HG03521 (cell line): Measurements from ENCODE around the gene NCKAP5.

Experiments used
- ATAC-seq: cut with Tn5 transposase; IDR thresholded peaks from one replicate; pipeline ENCODE4 v1.9.1; 2021; ENCODE audit warnings: mild to moderate bottlenecking, moderate library complexity; ENCODE audit not compliant: unreplicated experiment

Gene NCKAP5

DNA sequence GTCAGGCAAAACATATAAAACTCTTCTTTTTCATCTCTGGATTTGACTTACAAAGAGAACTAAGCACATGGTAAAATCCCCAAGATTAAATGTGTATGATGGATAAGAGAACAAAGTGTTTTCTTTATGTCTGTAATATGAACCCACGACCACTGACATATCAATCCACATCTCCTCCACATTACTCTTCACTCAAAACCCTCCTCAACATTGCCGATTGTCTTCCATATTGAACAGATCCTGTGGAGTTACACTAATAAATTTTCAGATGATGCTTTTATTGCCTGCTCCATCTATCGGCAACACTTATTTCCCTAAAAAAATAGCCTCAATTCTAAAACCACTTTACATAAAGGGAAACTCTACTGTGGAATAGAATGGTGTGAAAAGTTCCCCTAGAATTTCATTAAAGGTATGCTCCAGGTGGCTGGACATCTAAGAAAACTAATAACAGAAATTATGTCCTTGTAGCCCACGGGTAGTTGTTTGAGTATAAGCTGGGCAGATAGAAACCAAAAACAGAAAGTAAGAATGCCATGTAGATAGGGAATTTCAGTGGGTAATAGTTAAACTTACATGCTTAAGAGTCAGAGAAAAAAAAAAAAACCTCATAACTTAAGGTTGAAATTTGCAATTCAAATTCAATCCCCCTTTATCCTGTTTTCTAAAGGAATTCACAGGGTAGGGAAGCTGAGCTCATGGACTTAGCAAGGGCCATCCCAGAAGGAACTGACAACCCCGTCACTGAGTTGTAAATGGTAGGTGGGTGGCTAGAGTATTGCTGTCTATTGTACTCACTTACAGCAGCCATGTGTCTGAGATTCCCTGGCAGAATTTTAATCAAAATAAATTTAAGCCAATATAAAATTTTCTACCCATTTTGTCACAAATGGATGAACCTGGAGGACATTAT, 592.8 kb downstream of the NCKAP5 start:
- ATAC-seq: no peak

DNA sequence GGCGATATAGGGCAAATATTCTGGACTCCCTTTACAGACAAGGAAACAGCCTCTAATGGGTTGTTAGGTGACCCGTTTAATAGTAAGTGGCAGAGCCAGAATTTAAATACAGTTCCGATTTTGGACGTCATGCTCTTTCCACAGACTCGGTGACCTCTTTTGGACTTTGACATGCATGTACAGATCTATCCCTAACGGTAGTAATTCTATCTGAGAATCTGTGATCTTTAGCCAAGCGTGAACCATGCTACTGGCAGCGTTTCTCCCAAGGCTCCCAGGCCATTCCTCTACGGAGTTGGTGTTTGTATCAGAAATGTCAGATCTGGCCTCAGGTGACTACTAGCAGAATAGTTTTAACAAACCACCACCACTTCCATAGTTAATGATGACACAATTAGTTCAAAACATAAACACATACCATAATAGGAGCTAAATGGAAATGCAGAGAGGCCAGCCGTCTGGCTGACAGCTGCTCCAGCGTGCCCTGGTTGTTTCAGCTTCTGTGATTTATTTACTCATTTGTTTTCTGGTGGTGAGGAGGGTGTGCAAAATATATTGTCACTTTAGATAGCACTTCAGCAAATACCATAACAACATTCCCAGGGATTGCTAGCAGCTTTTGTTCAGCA, 593.7 kb downstream of the NCKAP5 start:
- ATAC-seq: no peak

DNA sequence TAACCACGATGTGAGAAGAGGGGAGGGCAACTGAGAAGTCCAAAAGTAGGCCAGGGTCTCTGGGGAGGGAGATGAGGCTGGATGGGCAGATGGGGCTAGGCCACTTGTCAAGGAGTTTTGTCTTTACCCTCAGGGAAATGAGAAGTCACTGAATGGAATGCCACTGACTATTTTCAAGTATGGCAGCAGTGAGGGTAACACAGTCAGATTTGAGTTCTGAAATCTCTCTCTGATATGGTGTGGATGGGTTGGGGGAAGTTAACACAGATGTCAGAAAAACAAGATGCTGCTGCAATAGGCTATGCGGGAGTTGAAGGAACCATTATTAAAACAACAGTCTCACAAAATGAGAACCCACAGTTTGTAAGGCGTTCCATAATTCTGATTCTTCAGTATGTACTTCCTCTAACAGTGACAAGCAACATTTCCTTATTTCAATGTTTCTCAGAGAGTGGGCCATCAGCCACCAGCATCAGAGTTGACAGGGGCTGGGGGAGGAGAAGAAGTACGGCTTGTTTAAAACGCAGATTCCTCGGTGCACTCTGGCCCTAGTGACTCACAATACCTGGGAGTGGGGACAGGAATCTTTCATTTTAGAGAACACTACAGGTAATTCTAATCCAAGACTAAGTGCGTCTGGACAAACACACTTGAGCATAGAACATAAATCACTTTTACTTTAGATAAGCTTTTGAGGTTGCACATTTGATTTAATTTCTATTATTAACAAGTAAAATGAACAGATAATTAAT, 596.8 kb downstream of the NCKAP5 start:
- no peak for ATAC-seq

DNA sequence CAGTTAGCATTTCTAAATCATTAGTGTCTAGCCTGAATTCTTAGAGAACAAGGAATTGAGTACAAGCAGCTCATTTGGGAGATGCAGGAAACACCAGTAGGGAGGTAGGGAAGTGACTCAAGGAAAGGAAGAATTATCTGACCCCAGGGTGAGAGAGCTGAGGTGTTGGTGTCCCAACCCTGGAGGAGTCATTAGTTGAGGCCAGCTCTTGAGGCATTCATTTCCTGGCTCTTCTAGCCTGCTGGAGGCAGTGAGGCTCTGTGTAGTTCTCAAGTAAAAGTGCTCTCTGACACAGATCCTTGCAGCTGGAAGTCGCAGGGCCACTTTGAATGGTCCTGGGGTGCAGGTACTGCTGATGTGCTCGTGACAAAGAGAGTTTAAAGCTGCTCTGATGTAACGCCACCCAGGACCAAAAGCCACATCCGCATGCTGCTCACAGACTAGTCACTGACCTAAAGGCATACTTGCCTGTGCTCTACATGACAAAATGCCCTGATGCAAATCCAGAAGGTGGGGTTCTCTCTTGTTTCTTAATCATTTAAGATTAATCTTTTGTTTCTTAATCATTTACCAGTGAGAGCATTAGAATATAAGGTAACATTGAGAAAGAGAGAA, 598.8 kb downstream of the NCKAP5 start:
- ATAC-seq: no peak

DNA sequence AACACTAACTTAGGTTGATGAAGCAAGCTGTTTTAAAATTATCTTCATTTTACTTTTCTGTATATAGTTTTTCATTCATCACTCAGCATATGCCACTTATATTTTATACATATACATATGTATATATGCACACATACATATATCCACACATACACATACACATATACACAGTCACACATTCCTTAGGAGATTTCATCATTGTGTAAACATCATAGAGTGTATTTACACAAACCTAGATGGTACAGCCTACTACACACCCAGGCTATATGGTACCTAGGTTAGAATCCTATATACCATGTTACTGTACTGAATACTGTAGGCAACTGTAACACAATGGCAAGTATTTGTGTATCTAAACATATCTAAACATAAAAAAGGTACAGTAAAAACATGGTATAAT, 602.8 kb downstream of the NCKAP5 start:
- ATAC-seq: no peak

DNA sequence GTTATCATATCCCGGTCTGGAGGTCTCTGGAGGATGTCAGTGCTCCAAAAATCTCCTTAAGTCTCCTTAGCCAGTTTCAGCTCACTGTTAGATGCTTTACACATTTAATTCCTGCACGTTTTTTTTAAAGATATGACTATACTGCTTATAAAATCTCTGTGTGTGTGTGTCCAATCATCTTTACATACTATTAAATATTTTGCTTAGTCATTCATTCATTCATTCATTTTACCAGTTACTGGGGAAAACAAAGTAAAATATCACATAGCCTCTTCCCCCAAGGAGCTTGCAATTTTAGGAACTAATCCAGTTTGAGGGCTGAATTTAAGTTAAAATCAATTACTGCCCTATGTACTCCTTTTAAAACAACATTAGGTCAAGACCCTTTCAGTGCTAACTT, 605.1 kb downstream of the NCKAP5 start:
- no peak for ATAC-seq

DNA sequence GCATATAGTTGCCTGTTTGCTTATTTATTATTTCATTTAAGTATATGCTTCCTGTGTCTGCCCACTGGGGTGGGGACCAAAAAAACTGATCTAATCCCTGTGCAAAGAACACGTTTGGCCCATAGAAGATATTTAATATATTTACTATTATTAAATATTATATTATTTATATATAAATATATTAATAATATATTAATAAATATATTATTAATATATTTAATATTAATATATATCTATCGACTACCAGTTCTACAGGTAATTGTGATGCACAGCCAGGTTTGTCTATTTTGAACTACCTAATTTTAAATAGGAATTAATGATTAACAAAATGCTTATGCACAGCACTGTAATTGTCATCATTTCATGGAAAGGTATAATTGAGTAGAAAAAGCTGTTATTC, 609.4 kb downstream of the NCKAP5 start:
- ATAC-seq: no peak

DNA sequence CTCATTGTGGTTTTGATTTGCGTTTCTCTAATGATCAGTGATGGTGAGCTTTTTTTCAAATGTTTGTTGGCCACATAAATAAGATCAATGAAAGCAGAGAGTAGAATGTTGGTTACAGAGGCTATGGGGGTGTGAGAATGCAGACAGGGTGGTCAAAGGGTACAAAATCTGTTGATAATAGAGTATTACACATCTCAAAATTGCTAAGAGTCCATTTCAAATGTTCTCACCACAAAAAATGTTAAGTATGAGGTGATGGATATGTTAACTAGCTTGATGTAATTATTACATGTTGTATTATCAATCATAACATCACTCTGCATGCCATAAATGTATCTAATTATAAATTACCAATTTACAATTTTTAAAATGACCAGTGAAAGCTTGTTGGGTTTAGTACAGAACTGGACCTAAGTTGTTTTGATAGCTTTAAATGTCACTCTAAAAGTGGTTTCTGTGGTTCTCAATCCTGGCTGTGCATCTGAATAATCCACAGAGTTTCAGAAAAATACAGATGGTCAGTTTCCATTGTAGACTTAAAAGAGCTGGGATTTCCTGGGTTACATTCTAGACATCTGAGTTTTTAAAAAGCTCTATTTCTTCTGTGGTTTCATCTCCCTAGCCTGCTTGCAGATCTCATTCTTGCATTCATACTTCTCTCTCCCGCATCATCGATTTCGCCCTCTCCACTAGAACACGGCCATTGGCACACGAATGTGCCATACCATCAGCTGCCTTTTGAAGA, 612.2 kb downstream of the NCKAP5 start:
- ATAC-seq: no peak

DNA sequence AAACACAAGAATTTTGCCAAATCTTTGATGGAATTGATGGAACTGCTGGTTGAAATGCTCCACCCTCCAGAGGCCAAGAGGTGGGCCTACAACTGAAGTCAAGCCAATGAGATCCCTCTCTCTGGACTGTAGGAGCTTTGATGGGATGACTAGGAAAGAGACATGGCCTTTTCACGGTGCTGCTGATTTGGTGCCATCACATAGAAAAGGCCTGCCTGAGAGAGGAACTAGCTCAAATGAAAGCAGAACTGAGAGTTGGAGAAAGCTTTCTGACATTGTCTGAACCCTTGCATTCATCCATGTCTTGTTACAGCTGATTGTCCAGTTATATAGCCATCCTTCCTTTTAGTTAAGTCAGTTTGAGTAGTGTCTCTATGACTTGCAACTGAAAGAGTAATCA, 614.5 kb downstream of the NCKAP5 start:
- ATAC-seq: peak; percentile 84

DNA sequence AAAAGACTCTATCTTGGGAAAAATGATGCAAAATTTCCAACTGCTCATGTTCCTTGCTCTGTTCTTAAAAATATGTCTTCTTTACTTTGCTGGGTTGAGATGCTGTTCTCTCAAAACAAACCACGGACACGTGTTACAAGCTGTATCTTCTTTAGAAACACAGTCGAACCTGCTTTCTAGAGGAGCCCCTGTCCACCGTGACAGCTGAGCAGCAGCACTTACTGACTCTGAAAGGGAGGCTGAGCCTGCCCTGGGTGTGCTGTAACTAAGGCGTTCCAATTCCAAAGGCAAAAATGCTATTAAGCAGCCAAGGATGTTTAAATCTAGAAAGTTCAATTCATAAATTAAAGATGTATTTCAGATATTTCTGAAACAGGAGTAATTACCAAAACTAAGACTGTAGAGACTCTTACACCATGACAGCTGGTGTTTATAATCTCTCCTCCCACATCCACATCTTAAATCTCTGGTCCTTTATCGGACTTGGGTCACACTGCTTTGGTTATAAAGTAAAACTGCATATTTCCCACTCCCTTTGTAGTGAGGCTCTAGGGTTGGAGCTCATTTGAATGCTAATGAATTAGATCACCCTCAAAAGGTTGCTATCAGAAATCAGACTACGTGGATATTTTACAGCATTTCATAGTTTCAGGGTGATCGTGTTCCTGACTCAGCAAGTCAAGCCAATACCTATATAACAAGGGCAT, 617.1 kb downstream of the NCKAP5 start:
- ATAC-seq: no peak

DNA sequence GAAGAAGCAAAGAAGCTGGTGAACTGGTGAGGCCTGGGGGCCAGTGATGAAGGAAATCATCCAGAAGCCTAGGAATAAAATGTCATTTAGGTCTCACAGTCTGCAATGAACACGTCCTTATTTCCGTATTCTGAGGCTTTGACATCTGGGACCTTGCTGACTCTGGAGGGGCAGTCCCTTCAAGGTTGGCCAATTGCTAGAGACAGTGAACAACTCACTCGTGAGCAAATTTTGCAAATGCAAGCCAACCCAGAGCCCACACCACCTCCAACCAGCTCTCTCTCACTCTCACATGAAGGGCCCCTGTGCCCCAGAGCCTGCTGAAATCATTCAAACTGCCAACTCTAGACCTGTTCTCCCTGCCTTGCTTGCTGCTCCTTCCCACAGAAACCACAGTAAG, 619.2 kb downstream of the NCKAP5 start:
- ATAC-seq: no peak

DNA sequence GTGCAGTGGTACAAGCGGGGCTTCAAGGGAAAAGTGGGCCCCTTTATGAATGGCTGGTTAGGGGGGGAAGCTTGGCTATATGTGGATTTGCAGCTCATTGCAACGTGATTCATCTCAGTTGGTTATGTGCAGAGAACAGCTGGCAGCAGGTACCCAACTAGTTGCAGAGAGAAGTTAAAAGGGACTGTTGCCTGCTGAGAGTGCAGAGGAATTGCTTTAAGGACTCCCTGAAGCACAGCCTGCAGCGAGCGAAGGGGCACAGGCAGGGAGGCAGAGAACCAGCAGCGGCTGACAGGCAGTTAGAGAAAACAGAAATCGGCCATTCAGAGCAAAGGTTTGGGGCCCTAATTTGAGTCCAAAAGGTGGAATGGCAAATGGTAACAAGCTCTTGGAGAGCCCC, 620.1 kb downstream of the NCKAP5 start:
- no peak for ATAC-seq

DNA sequence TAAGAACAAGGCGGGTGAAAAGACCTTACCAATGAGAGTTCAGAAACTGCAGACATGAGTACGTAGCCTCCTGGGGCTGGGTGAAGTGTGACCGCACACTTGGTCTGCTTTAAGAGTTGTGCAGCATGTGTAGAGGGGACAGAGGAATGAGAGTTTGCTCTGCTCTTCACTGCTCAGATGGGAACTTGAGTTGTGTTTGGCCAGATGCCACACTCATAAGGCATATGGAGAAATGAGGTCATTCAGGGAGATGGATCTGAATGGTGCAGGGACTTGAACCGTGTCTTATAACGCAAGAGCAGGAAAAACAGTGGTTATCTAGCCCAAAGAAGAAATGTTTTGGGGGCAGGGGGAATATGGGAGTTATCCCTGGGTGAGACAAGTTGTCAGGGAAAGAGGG, 624.4 kb downstream of the NCKAP5 start:
- ATAC-seq: no peak

DNA sequence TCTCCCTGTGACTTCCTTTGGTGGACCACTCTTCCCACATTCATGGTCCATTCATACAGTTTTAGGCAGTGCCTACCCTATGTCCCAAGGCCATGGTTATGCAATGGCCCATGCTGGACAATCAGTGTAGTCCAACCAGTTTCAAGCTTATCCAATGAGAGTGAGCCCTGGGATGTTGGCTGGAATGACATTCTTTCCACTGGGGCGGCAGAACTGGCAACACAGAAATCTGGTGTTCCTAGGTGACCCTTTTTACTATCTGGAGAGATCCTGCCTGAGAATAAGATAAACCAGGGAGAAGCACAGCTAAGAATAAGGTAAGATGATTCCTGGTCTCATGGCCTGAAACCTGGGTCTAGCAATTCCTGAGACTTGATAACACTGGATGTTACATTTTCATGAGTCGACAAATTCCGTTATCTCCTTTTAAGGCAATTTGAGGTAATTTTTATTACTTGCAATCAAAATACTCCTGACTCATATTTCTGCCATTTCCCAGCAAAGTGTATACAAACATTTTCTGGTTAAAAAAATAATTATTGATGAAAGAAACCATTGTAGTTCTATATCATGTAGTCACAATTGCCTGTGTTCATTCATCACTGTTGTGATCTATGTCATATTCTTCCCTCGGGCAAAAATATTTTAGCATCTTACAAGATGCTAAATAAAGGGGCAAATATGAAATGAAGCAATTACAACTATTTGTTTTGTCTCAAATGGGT, 626.8 kb downstream of the NCKAP5 start:
- no peak for ATAC-seq

DNA sequence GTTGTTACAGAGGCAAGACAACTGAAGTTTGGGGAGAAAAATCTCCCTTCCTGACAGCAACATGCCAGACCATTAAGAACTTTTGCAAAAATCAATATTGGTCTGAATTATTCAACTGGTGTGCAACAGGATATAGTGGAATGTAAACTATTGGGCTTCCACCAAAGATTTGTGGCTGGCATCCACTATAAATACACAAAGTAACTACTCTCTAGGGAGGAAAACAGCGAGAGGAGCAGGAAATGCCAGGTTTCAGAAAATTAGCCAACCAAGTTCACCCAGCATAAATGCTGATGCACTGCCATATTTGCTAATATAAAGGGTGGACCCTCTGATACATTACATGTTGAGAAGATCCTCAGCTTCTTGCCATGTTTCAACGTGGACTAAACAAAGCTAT, 630.6 kb downstream of the NCKAP5 start:
- ATAC-seq: no peak

DNA sequence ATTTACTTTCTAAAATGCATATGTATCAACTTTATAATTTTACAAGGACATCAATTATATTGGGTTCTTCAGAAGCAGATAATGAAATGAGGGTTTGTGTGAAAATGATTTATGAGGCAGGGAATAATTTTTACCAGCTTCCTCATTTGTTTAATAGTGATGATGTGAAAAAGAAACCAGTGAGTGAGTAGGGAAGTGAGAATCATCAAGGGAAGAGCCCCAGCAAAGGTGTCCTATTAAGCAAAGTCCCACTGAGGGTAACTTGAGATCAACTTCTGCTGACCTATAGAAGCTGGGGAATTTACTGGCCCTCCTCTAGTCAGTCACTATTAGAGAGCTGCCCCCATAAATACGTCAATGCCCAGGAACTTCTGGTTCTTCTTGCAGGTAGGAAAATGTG, 631.5 kb downstream of the NCKAP5 start:
- no peak for ATAC-seq

DNA sequence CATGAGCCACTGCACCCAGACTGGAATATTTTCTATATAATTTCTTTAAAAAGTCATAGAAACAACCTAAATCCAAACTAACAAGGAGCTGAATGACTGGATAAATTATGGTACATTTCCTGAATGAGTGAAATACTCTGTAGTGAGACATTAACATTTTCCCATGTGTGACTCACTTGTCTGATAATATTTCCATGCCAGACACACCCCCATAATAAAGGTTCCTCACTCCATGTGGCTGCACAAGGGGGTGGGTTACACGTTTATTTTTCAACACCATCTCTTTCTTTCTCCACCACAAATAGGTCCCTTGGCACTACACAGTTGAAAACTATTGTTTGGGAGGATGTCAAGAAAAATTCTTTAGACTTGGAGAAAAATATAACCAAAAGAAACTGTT, 632.0 kb downstream of the NCKAP5 start:
- no peak for ATAC-seq

DNA sequence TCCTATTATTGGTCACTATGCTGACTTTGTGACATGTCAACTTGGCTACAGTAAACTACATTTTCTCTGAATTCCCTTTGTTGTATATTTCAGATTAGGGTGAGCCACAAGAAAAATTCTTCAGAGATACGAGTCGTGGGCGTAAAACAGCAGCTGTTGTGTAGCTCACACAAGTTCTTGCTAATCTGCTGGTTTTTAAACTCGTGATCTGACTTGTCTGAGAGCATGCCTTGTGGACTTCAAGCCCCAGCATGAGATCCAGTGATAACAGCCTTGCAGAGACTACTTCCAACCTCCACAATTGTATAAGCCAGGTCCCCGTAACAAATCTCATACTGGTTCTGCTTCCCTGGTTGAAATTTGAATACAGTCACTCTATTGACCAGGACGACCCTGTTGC, 638.5 kb downstream of the NCKAP5 start:
- ATAC-seq: no peak

DNA sequence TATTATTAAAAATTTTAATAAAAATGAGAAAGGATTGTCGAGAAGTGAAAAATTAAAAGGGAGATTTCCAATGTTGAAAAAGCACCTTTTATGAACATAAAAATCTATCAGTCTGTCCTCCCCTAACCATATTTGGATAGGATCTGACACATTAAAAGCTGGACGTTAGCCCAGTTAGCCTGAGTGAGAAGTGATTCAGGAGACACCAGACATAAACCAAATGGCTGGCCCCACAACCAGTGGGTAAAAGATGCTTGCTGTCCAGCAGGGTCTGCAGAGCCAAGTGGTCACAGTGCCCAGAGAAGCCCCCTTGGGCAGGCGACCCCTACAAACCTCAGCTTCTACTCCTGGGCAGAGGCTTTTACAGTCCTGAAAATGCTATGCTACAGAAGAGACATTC, 644.5 kb downstream of the NCKAP5 start:
- no peak for ATAC-seq
